IPS-15b (cell line): Measurements from ENCODE around the gene COL23A1.

Experiments used
- H3K27me3 ChIP-seq: one replicate; pipeline ENCODE4 v1.6.1; 2013; ENCODE audit warnings: low read length; ENCODE audit not compliant: control insufficient read depth, insufficient read depth
- H3K36me3 ChIP-seq: one replicate; pipeline ENCODE4 v1.6.1; 2013; ENCODE audit warnings: low read length; ENCODE audit not compliant: control insufficient read depth, insufficient read depth
- H3K4me1 ChIP-seq: one replicate; pipeline ENCODE4 v1.6.1; 2013; ENCODE audit warnings: mild to moderate bottlenecking, low read length; ENCODE audit not compliant: control insufficient read depth, insufficient read depth
- H3K4me3 ChIP-seq: one replicate; pipeline ENCODE4 v1.5.1; 2013; ENCODE audit warnings: low read depth, low read length
- H3K9ac ChIP-seq: one replicate; pipeline ENCODE4 v1.6.1; 2013; ENCODE audit warnings: low read depth, mild to moderate bottlenecking, low read length
- H3K9me3 ChIP-seq: one replicate; pipeline ENCODE4 v1.6.1; 2013; ENCODE audit warnings: mild to moderate bottlenecking, low read length; ENCODE audit not compliant: control insufficient read depth, insufficient read depth

The COL23A1 gene

DNA sequence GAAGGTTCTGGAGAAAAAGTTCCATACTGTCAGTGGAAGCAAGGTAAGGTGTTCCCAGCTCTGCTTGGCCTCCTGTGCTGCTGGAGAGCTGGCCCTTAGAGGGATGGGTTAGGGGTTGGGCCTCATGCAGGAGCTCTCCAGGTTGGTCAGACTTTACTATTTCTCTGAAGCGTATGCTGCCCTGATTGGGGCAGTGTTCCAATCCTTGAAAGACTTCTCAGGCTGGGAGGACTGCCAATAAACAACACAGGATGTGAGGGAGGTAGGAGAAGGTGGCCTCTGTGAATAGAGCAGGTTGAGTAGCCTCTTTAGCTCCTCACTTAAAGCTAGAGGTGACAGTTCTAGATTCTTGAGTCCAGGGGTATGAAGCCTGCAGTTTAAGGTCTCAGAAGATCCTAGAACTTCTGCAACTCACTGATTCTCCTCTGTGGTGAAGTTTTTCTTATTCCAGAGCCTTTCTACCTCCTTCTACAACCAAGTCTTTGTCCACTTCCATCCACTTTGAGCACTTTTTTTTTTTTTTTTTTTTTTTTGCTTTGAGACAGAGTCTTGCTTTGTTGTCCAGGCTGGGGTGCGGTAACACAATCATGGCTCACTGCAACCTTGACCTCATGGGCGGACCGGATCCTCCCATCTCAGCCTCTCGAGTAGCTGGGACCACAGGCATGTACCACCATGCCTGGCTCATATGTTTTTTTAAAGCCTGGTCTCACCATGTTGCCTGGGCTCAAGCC is 382.8 kb downstream of the COL23A1 start:
- peaks cover 62% of the 10 kb centered on the region for H3K36me3 ChIP-seq
- H3K4me3 ChIP-seq, result peak overlapping the region; percentile 76

DNA sequence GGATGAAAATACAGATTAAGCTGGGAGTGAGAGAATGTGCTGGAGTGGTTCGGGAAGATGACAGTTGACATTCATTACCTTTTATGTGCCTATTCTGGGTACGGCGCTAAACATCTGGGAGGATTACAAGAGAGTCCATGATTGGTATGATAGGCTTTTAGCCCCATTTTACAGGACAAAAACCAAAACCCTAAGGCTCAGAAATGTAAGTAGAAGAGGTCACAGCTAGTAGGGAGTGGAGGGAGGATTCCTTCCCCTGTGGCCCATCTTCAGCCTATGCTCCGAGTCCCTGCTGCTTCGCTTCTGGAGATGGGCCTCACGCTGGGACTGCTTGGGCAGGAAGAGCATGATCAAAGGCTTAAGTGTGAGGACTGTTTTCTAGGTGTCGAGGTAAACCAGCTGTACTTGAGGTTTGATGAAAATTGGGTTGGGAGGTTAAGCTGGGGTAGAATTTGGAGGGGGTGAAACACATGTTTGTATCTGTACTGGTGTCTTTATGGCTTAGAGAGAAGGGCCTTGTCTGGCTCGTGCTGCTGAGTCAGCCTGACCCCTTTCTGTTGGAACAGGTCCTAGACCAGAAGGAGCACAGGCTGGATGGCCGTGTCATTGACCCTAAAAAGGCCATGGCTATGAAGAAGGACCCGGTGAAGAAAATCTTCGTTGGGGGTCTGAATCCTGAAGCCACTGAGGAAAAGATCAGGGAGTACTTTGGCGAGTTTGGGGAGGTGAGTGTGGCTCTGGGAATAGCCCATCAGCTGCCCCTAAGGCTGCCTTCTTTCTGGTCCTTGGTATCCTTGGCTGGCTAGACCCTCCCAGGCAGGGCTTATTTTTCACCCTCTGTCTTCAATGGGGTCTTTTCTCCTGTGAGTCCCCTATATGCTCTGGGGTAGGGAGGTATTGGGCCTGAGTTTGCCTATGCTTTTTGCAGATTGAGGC is 383.8 kb downstream of the COL23A1 start:
- Histone ChIP-seq H3K9me3 (no peaks in the 10 kb centered on the region), H3K4me1 (peaks cover 5% of the 10 kb centered on the region), H3K27me3 (peaks cover 8% of the 10 kb centered on the region), H3K9ac (no peak overlapping the region), H3K4me3 (peak overlapping the region; percentile 76), H3K36me3 (peaks cover 52% of the 10 kb centered on the region)

More for the DNA sequence above, 382.8 kb downstream of the COL23A1 start:
- Histone ChIP-seq H3K9me3 (no peaks in the 10 kb centered on the region), H3K9ac (no peak overlapping the region), H3K27me3 (no peaks in the 10 kb centered on the region), H3K4me1 (peaks cover 5% of the 10 kb centered on the region)

DNA sequence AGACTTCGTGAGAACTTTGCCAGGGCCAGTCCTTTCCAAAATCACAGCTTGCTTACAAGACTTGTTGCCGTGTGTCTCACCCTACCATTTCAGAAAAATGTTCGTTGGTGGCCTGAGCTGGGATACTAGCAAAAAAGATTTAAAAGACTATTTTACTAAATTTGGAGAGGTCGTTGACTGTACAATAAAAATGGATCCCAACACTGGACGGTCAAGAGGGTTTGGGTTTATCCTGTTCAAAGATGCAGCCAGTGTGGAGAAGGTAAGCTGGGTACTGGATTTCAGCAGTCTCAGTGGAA is 384.5 kb downstream of the COL23A1 start:
- Histone ChIP-seq H3K36me3 (peaks cover 47% of the 10 kb centered on the region), H3K27me3 (peaks cover 9% of the 10 kb centered on the region), H3K9ac (peak overlapping the region; percentile 47), H3K4me3 (peak overlapping the region; percentile 76), H3K9me3 (no peaks in the 10 kb centered on the region), H3K4me1 (peaks cover 5% of the 10 kb centered on the region)

DNA sequence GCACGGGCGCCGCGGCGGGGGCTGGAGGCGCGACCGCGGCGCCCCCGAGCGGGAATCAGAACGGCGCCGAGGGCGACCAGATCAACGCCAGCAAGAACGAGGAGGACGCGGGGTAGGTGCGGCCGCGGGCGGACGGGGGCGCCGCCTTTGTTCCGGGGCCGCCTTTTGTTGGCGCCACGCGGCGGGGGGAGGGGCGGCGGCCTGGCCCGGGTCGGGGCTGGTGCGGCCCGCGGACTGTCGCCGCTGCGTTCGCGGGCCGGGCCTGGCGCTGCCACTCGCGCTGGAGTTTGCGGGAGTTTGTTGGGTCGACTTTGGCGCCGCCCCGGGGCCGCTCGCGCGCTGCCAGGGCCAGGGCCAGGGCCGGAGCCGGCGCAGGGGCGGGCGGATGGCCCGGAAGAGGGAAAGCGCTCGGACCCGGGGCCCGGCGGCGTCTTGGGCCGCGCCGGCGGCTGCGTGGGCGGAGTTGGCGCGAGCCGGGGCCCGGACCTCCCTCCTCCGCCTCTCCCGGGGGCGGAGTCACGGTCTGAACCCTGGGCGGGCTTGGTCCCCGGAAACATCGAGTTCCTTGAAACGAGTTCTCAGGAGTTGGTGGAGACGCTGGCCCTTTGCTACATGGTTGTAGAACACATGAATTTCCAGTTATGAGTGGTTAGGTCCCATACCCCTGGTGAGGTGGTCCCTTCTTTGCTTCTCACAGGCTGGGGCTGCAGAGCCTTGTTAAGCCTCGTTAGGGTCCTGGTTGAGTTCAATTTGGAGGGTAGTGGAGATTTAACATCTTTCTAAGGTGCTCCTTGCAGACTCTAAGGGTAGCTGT is 385.1 kb downstream of the COL23A1 start:
- Histone ChIP-seq H3K27me3 (peaks cover 9% of the 10 kb centered on the region), H3K9me3 (no peaks in the 10 kb centered on the region), H3K36me3 (peaks cover 42% of the 10 kb centered on the region), H3K4me3 (peak overlapping the region; percentile 76), H3K4me1 (peaks cover 5% of the 10 kb centered on the region), H3K9ac (peak overlapping the region; percentile 81)

DNA sequence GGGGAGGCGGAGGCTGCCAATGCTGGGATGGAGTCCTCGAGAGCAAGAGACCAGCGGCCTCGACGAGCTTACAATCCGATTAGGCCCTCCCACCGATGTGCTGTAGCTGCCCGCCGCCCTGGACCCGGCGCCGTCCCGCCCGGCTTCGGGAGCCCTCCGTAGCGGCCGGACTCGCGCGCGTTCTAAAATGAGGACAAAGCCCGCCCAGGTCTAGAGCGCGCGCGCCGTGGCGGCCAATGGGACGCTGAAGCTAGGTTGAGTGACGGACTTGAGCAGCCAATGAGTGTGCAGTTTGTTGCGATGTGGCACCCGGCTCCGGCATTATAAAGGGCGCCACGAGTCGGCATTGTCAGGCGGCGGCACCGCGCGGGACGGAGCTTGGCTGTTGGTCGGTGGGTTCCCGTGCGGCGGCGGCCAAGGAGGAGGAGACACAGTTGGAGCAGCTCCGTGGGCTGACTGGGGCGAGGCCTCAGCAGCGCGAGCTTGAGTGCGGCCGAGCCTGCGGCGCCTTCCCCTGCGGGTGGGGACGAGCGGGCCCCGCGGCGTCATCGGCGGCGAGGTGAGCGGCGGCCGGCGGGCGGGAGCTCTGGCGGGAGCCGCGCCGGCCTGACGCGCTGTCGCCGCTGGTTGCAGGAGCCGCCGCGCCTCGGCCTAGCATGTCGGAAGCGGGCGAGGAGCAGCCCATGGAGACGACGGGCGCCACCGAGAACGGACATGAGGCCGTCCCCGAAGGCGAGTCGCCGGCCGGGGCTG is 385.8 kb downstream of the COL23A1 start, which contains the start of gene HNRNPAB:
TSS of gene HNRNPAB (plus strand) at position 352 of the 753 bp plus-strand sequence. CDS start at position 657, 305 bp downstream.
- peaks cover 9% of the 10 kb centered on the region for H3K27me3 ChIP-seq
- peaks cover 34% of the 10 kb centered on the region for H3K36me3 ChIP-seq
- peak within 1 kb of the TSS; percentile 76 for H3K4me3 ChIP-seq
- H3K9ac ChIP-seq, result peak within 1 kb of the TSS; percentile 91
- H3K9me3 ChIP-seq, result no peaks in the 10 kb centered on the region
- peaks cover 5% of the 10 kb centered on the region for H3K4me1 ChIP-seq

DNA sequence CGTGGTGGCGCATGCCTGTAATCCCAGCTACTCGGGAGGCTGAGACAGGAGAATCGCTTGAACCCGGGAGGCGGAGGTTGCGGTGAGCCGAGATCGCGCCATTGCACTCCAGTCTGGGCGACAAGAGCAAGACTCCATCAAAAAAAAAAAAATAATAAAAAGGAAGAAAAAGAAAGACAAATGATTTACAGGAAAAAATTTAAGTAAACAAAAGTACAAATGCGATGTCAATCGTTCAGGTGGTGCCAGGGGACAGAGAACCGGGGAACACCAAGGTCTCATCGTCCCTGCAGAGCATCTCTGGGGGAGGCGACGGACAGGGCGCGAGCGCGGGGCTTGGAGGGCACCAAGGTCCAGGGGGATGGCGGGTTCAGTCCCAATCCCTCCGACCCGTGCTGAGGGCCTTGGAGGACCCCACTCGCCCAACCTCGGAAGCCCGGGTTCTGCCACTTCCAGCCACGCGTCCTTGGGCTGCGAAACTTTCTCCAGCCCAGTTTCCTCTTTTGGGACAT is 386.5 kb downstream of the COL23A1 start:
- Histone ChIP-seq H3K9me3 (no peaks in the 10 kb centered on the region), H3K4me1 (peaks cover 5% of the 10 kb centered on the region), H3K9ac (peak overlapping the region; percentile 91), H3K36me3 (peaks cover 27% of the 10 kb centered on the region), H3K27me3 (peaks cover 9% of the 10 kb centered on the region), H3K4me3 (peak overlapping the region; percentile 76)

DNA sequence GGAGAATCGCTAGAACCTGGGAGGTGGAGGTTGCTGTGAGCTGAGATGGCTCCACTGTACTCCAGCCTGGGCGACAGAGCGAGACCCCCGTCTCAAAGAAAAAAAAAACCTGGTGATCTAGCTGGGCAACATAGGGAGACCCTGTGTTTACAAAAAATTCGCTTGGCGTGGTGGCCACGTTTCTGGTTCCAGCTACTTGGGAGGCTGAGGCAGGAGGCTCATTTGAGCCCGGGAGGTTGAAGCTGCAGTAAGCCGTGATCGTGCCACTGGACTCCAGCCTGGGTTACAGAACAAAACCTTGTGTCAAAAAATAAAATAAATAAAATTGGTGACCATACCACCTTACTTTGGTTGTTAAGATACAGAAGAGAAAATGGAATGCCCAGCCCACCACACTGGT is 387.7 kb downstream of the COL23A1 start:
- Histone ChIP-seq H3K36me3 (peaks cover 16% of the 10 kb centered on the region), H3K4me1 (peaks cover 5% of the 10 kb centered on the region), H3K9ac (no peak overlapping the region)

DNA sequence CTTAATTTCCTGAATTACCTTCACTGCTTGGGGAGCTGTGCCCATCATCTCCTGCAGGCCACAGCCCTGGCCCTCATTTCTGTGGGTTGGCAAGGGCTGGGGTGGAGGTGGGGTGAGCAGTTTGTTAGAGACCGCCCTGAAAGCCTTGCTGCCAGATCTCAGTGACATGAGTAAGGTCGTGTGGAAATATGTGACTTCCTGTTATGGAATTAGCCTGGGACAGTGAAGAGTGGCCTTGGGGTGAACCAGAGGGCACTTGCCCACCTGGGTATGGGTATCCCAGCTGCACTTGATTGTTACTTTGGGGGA is 388.3 kb downstream of the COL23A1 start:
- Histone ChIP-seq H3K9ac (no peak overlapping the region), H3K4me3 (no peak overlapping the region), H3K4me1 (peaks cover 5% of the 10 kb centered on the region), H3K9me3 (no peaks in the 10 kb centered on the region), H3K36me3 (peaks cover 9% of the 10 kb centered on the region), H3K27me3 (peaks cover 9% of the 10 kb centered on the region)

More for the DNA sequence above, 387.7 kb downstream of the COL23A1 start:
- Histone ChIP-seq H3K4me3 (no peak overlapping the region), H3K27me3 (peaks cover 9% of the 10 kb centered on the region), H3K9me3 (no peaks in the 10 kb centered on the region)

DNA sequence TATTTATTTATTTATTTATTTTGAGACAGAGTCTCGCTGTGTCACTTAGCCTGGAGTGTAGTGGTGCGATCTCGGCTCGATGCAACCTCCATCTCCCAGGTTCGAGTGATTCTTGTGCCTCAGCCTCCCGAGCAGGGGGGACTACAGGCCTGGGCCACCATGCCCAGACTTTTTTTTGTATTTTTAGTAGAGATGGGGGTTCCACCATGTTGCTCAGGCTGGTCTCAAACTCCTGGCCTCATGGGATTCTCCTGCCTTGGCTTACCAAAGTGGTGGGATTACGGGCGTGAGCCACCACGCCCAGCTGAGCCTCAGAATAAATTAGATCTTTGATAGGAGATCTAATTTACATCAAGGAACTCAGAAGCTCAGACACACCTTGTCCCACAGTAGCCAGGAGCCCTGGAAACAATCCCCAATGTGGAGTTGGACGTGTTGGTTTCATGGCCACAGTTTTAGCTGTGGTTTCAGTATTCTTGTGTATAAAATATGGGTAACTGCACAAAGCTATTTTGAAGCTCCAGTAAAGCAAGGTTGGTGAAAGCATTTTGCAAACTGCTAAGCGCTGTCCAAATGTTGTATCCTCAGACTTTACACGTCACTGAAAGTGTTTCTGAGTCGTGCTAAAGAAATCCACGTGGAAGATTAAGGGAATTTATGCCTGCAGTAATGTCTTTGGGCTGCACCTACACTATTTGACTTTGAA is 388.8 kb downstream of the COL23A1 start:
- Histone ChIP-seq H3K27me3 (peaks cover 9% of the 10 kb centered on the region), H3K9ac (no peak overlapping the region), H3K9me3 (no peaks in the 10 kb centered on the region), H3K36me3 (peaks cover 4% of the 10 kb centered on the region), H3K4me1 (peaks cover 5% of the 10 kb centered on the region), H3K4me3 (no peak overlapping the region)

DNA sequence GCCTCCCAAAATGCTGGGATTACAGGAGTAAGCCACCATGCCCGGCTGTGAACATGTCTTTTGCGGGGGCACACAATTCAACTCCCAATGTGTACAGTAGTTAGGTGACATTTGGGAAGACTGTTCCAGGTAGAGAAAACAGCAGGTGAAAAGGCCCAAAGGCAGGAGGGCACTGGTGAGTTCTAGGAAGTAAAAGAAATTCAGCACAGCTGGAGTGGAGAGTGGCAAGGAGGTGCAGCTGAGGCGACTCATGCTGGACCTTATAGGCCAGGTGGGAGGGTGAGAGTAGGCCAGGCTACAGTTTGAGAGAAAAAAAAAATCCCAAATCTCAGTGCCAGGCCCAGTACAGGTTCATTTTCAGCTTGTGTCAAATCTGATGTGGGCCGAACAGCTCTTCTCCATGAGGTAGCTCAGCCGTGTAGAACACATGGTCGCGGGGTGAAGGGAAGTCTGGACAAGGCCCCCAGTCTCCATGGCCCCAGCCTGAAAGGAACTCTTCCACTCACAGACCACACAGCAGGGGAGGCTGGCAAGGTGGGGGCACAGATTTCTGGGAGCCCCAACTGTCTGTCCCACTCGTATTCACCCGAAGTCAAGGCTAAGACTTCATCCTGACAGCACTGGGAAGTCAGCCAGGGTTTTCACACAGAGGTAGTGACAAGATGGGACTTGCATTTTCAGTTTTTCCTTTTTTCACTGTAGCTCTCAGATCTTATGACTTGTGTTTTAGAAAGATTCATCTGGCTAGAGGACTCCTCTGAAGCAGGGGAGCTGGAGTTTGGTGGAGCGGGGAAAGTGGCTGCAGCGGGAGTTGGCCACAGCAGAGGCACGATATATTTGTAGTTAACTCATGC is 390.4 kb downstream of the COL23A1 start:
- no peaks in the 10 kb centered on the region for H3K9me3 ChIP-seq
- no peak overlapping the region for H3K9ac ChIP-seq

More for the DNA sequence above, 390.4 kb downstream of the COL23A1 start:
- Histone ChIP-seq H3K36me3 (no peaks in the 10 kb centered on the region), H3K4me1 (no peaks in the 10 kb centered on the region), H3K4me3 (no peak overlapping the region), H3K27me3 (peaks cover 9% of the 10 kb centered on the region)
